WTC11 (cell line): Measurements from ENCODE around the gene NTN4.

Experiments
- CREB1 ChIP-seq: sonication (generic); formaldehyde crosslinking; IDR thresholded peaks from 2 replicates; pipeline ENCODE4 v1.8.0; 2023; ENCODE audit warnings: mild to moderate bottlenecking, missing genetic modification reagents
- CTCF ChIP-seq: fragments of 200-600 bp; IDR thresholded peaks from 2 replicates; pipeline ENCODE4 v1.8.0; 2022; ENCODE audit warnings: antibody characterized with exemption
- E2F5 ChIP-seq: sonication (generic); formaldehyde crosslinking; IDR thresholded peaks from 2 replicates; pipeline ENCODE4 v1.8.1; 2022; ENCODE audit warnings: mild to moderate bottlenecking, moderate library complexity, missing genetic modification reagents
- ELF4 ChIP-seq: sonication (generic); formaldehyde crosslinking; IDR thresholded peaks from 2 replicates; pipeline ENCODE4 v1.8.1; 2022; ENCODE audit warnings: low read depth, mild to moderate bottlenecking, moderate library complexity, missing genetic modification reagents
- FOXP1 ChIP-seq: sonication (generic); formaldehyde crosslinking; IDR thresholded peaks from 2 replicates; pipeline ENCODE4 v1.8.0; 2022; ENCODE audit warnings: missing genetic modification reagents, mild to moderate bottlenecking, moderate library complexity, borderline replicate concordance
- NFYB ChIP-seq: sonication (generic); formaldehyde crosslinking; conservative IDR thresholded peaks from 2 replicates; pipeline ENCODE4 v1.8.0; 2022; ENCODE audit warnings: low read depth, missing genetic modification reagents
- NR2C2 ChIP-seq: sonication (generic); formaldehyde crosslinking; IDR thresholded peaks from 2 replicates; pipeline ENCODE4 v1.8.0; 2022; ENCODE audit warnings: mild to moderate bottlenecking, missing genetic modification reagents
- SP1 ChIP-seq: sonication (generic); formaldehyde crosslinking; conservative IDR thresholded peaks from 2 replicates; pipeline ENCODE4 v1.8.1; 2022; ENCODE audit warnings: missing genetic modification reagents
- ZNF138 ChIP-seq: sonication (generic); formaldehyde crosslinking; conservative IDR thresholded peaks from 2 replicates; pipeline ENCODE4 v1.8.1; 2022; ENCODE audit warnings: mild to moderate bottlenecking, moderate library complexity, missing genetic modification reagents
- ZNF317 ChIP-seq: sonication (generic); formaldehyde crosslinking; IDR thresholded peaks from 2 replicates; pipeline ENCODE4 v1.8.1; 2023; ENCODE audit warnings: low read depth, mild to moderate bottlenecking, moderate library complexity, missing genetic modification reagents, borderline replicate concordance
- TF ChIP-seq, protein P1 (sequence below): sonication (generic); formaldehyde crosslinking; IDR thresholded peaks from 2 replicates; pipeline ENCODE4 v1.8.0; 2023; ENCODE audit warnings: missing genetic modification reagents
- TF ChIP-seq, protein P2 (sequence below): sonication (generic); formaldehyde crosslinking; IDR thresholded peaks from 2 replicates; pipeline ENCODE4 v1.8.0; 2022; ENCODE audit warnings: mild to moderate bottlenecking, missing genetic modification reagents
- TF ChIP-seq, protein P3 (sequence below): sonication (generic); formaldehyde crosslinking; IDR thresholded peaks from 2 replicates; pipeline ENCODE4 v1.8.1; 2023; ENCODE audit warnings: mild to moderate bottlenecking, missing genetic modification reagents, moderate library complexity
- TF ChIP-seq, protein P4 (sequence below): sonication (generic); formaldehyde crosslinking; IDR thresholded peaks from 2 replicates; pipeline ENCODE4 v1.8.0; 2022; ENCODE audit warnings: missing genetic modification reagents

- TF ChIP-seq CTCF = no peak
- TF ChIP-seq, protein P1, sequence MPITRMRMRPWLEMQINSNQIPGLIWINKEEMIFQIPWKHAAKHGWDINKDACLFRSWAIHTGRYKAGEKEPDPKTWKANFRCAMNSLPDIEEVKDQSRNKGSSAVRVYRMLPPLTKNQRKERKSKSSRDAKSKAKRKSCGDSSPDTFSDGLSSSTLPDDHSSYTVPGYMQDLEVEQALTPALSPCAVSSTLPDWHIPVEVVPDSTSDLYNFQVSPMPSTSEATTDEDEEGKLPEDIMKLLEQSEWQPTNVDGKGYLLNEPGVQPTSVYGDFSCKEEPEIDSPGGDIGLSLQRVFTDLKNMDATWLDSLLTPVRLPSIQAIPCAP (CRISPR knock-in tag) = no peak
- TF ChIP-seq ZNF317 (CRISPR knock-in tag) = no peak
- TF ChIP-seq, protein P2, sequence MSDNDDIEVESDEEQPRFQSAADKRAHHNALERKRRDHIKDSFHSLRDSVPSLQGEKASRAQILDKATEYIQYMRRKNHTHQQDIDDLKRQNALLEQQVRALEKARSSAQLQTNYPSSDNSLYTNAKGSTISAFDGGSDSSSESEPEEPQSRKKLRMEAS (CRISPR knock-in tag) = no peak
- TF ChIP-seq SP1 (CRISPR knock-in tag) = no peak
- TF ChIP-seq NFYB = no peak
- TF ChIP-seq, protein P3, sequence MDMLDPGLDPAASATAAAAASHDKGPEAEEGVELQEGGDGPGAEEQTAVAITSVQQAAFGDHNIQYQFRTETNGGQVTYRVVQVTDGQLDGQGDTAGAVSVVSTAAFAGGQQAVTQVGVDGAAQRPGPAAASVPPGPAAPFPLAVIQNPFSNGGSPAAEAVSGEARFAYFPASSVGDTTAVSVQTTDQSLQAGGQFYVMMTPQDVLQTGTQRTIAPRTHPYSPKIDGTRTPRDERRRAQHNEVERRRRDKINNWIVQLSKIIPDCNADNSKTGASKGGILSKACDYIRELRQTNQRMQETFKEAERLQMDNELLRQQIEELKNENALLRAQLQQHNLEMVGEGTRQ = no peak
- no peak for TF ChIP-seq FOXP1 (CRISPR knock-in tag)
- TF ChIP-seq NR2C2 (CRISPR knock-in tag) = no peak
- TF ChIP-seq, protein P4, sequence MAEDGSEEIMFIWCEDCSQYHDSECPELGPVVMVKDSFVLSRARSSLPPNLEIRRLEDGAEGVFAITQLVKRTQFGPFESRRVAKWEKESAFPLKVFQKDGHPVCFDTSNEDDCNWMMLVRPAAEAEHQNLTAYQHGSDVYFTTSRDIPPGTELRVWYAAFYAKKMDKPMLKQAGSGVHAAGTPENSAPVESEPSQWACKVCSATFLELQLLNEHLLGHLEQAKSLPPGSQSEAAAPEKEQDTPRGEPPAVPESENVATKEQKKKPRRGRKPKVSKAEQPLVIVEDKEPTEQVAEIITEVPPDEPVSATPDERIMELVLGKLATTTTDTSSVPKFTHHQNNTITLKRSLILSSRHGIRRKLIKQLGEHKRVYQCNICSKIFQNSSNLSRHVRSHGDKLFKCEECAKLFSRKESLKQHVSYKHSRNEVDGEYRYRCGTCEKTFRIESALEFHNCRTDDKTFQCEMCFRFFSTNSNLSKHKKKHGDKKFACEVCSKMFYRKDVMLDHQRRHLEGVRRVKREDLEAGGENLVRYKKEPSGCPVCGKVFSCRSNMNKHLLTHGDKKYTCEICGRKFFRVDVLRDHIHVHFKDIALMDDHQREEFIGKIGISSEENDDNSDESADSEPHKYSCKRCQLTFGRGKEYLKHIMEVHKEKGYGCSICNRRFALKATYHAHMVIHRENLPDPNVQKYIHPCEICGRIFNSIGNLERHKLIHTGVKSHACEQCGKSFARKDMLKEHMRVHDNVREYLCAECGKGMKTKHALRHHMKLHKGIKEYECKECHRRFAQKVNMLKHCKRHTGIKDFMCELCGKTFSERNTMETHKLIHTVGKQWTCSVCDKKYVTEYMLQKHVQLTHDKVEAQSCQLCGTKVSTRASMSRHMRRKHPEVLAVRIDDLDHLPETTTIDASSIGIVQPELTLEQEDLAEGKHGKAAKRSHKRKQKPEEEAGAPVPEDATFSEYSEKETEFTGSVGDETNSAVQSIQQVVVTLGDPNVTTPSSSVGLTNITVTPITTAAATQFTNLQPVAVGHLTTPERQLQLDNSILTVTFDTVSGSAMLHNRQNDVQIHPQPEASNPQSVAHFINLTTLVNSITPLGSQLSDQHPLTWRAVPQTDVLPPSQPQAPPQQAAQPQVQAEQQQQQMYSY (CRISPR knock-in tag) = no peak
- TF ChIP-seq ZNF138 (CRISPR knock-in tag) = no peak
- TF ChIP-seq ELF4 (CRISPR knock-in tag) = no peak
- no peak for TF ChIP-seq CREB1 (CRISPR knock-in tag)
- TF ChIP-seq E2F5 (CRISPR knock-in tag) = no peak
Measured at GRCh38 chr12:95620171-95620570, 170.4 kb downstream of the NTN4 start.
